MM.1S (cell line): ENCODE data around the gene PMEPA1.
A peak's percentile ranks its signal among the peaks of the same experiment; 100 is the strongest.

Source experiments
- DNase-seq: peaks from one replicate; pipeline ENCODE4 v3.0.0-alpha.2; 2015
- H2AFZ ChIP-seq: fragments of 300-600 bp; sonication (generic); 2 replicates; pipeline ENCODE4 v1.6.0; 2016; ENCODE audit warnings: antibody characterized with exemption, low read length
- H3F3A ChIP-seq: fragments of 300-600 bp; sonication (generic); 2 replicates; pipeline ENCODE4 v1.6.1; 2016; ENCODE audit warnings: mild to moderate bottlenecking, antibody characterized with exemption, low read length, moderate library complexity, mixed read lengths; ENCODE audit not compliant: insufficient read depth
- H3K27ac ChIP-seq: fragments of 300-600 bp; sonication (generic); 2 replicates; pipeline ENCODE4 v1.5.1; 2016; ENCODE audit warnings: mild to moderate bottlenecking, low read length
- H3K27me3 ChIP-seq: fragments of 300-600 bp; sonication (generic); replicated peaks from 2 replicates; pipeline ENCODE4 v1.6.0; 2016; ENCODE audit warnings: low read length; ENCODE audit not compliant: insufficient read depth
- H3K36me3 ChIP-seq: fragments of 300-600 bp; sonication (generic); replicated peaks from 2 replicates; pipeline ENCODE4 v1.6.1; 2016; ENCODE audit warnings: mild to moderate bottlenecking, low read length, mixed read lengths; ENCODE audit not compliant: insufficient read depth
- H3K4me1 ChIP-seq: fragments of 300-600 bp; sonication (generic); 2 replicates; pipeline ENCODE4 v1.6.1; 2016; ENCODE audit warnings: low read length, mixed read lengths
- H3K4me2 ChIP-seq: fragments of 300-600 bp; sonication (generic); 2 replicates; pipeline ENCODE4 v1.6.0; 2016; ENCODE audit warnings: low read depth, low read length
- H3K4me3 ChIP-seq: fragments of 300-600 bp; sonication (generic); 2 replicates; pipeline ENCODE4 v1.5.1; 2016; ENCODE audit warnings: low read length, mixed read lengths
- H3K79me2 ChIP-seq: fragments of 300-600 bp; sonication (generic); 2 replicates; pipeline ENCODE4 v1.6.1; 2016; ENCODE audit warnings: mixed run types, low read length, mixed read lengths
- H3K9ac ChIP-seq: fragments of 300-600 bp; sonication (generic); 2 replicates; pipeline ENCODE4 v1.6.1; 2016; ENCODE audit warnings: low read length, mixed read lengths
- H3K9me2 ChIP-seq: fragments of 300-600 bp; sonication (generic); replicated peaks from 2 replicates; pipeline ENCODE4 v1.6.1; 2016; ENCODE audit warnings: mild to moderate bottlenecking, low read length, mixed read lengths; ENCODE audit not compliant: insufficient read depth
- H3K9me3 ChIP-seq: fragments of 300-600 bp; sonication (generic); replicated peaks from 2 replicates; pipeline ENCODE4 v1.6.1; 2016; ENCODE audit warnings: mild to moderate bottlenecking, low read length, mixed read lengths; ENCODE audit not compliant: insufficient read depth
- H4K20me1 ChIP-seq: fragments of 300-600 bp; sonication (generic); 2 replicates; pipeline ENCODE4 v1.6.1; 2016; ENCODE audit warnings: mild to moderate bottlenecking, low read length, moderate library complexity, mixed read lengths; ENCODE audit not compliant: insufficient read depth
- EZH2 ChIP-seq: fragments of 300-600 bp; sonication (generic); optimal IDR thresholded peaks from 2 replicates; pipeline ENCODE3; 2017; ENCODE audit warnings: low read depth, mild to moderate bottlenecking, antibody characterized with exemption, low read length, mixed read lengths
- EZH2phosphoT487 ChIP-seq: fragments of 300-600 bp; sonication (generic); IDR thresholded peaks from 2 replicates; pipeline ENCODE4 v1.6.1; 2018; ENCODE audit warnings: antibody characterized with exemption, low read length
- TF ChIP-seq, protein P1 (sequence below): fragments of 300-600 bp; sonication (generic); IDR thresholded peaks from 2 replicates; pipeline ENCODE4 v1.5.1; 2016; ENCODE audit warnings: antibody characterized with exemption, low read length, mixed read lengths

PMEPA1 gene

GRCh38 chr20:57711311-57711712, 1.5 kb upstream of the PMEPA1 start:
- Histone ChIP-seq H3K9me2 (no peaks in the 10 kb centered on the region), H3K4me2 (no peak overlapping the region), H3K4me1 (no peaks in the 10 kb centered on the region; the same call in 1 of the 2 replicates), H3K9ac (no peak overlapping the region), H3K36me3 (no peaks in the 10 kb centered on the region), H3F3A (0 out of 2 replicates have a peak, but pooled peaks cover 10% of the 10 kb centered on the region), H2AFZ (no peak overlapping the region), H3K9me3 (no peaks in the 10 kb centered on the region), H3K79me2 (no peaks in the 10 kb centered on the region), H3K4me3 (no peak overlapping the region), H4K20me1 (no peaks in the 10 kb centered on the region), H3K27ac (no peak overlapping the region), H3K27me3 (peaks cover 8% of the 10 kb centered on the region; the same call in 1 of the 2 replicates)
- no peak for TF ChIP-seq EZH2
- TF ChIP-seq, protein P1, sequence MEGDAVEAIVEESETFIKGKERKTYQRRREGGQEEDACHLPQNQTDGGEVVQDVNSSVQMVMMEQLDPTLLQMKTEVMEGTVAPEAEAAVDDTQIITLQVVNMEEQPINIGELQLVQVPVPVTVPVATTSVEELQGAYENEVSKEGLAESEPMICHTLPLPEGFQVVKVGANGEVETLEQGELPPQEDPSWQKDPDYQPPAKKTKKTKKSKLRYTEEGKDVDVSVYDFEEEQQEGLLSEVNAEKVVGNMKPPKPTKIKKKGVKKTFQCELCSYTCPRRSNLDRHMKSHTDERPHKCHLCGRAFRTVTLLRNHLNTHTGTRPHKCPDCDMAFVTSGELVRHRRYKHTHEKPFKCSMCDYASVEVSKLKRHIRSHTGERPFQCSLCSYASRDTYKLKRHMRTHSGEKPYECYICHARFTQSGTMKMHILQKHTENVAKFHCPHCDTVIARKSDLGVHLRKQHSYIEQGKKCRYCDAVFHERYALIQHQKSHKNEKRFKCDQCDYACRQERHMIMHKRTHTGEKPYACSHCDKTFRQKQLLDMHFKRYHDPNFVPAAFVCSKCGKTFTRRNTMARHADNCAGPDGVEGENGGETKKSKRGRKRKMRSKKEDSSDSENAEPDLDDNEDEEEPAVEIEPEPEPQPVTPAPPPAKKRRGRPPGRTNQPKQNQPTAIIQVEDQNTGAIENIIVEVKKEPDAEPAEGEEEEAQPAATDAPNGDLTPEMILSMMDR, result no peak
- TF ChIP-seq EZH2phosphoT487, result no peak
- no peak for DNase-seq

- peak overlapping the region; percentile 99 for H3K4me2 ChIP-seq
- no peaks in the 10 kb centered on the region for H3K36me3 ChIP-seq
- H3K27ac ChIP-seq, result no peak overlapping the region
- H3K27me3 ChIP-seq, result peaks cover 8% of the 10 kb centered on the region; the same call in 1 of the 2 replicates
- H3K4me1 ChIP-seq, result no peaks in the 10 kb centered on the region
- H3K9ac ChIP-seq, result peak overlapping the region; percentile 73; the same call in 1 of the 2 replicates
- H4K20me1 ChIP-seq, result no peaks in the 10 kb centered on the region
- H3K4me3 ChIP-seq, result peak overlapping the region; percentile 93; the same call in 1 of the 2 replicates
- 0 out of 2 replicates have a peak, but pooled peaks cover 10% of the 10 kb centered on the region for H3F3A ChIP-seq
- H2AFZ ChIP-seq, result peak overlapping the region; percentile 93; the same call in 1 of the 2 replicates
- DNase-seq, result no peak
- H3K9me3 ChIP-seq, result no peaks in the 10 kb centered on the region
- no peak for TF ChIP-seq EZH2phosphoT487
- TF ChIP-seq, protein P1, result no peak
- no peak for TF ChIP-seq EZH2
- H3K79me2 ChIP-seq, result no peaks in the 10 kb centered on the region
- no peaks in the 10 kb centered on the region for H3K9me2 ChIP-seq
Observed at GRCh38 chr20:57710841-57711240, 1.0 kb upstream of the PMEPA1 start.

DNA sequence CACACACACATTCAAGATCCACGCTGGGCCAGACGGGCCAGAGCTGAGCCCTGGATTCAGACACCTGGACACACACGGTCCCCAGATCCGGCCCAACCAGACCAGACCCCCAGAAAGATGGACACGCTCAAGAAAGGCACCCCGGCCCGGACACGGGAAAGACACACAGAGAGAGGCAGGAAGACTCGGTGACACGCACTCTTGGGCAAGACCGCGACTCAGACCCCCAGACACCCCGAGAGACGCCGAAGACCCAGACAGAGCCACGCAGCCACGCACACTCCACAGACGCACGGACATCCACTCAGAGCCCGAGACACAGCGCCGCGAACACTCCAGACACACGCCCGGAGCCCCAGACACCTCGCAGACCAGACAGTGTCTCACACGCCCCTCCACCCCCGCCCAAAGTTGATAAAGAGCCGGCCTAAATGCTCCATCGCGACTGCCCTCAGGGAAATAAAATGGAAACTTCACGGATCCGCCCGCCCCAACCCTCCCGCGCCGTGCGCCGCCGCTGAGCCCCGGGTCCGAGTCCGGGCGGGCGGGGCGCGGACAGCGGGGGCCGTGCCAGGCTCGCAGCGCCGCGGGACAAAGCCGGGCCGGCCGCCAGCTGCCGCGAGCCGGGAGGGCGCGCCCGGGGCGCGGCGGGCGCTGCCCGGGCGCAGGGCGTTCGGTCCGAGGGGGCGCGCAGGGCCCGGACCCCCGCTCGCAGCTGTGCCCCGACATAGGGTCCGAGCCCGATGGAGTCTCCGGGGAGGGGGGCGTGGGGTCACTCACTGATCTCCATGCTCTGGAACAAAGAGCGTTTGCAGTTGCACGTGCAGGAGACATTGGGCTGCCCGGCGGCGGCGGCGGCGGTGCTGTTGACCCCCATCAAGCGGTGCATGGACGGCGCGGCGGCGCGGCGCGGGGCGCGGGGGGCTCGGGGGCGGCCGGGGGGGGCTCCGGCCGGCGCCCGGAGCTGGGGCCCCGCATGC, 831 bp downstream of the PMEPA1 start:
- H3K79me2 ChIP-seq, result no peaks in the 10 kb centered on the region
- no peaks in the 10 kb centered on the region for H4K20me1 ChIP-seq
- H3K27ac ChIP-seq, result no peak overlapping the region
- H3K9me3 ChIP-seq, result no peaks in the 10 kb centered on the region
- peaks cover 8% of the 10 kb centered on the region; the same call in 1 of the 2 replicates for H3K27me3 ChIP-seq
- TF ChIP-seq EZH2phosphoT487 (no peak), EZH2 (no peak)
- TF ChIP-seq, protein P1, result no peak
- H3K9ac ChIP-seq, result no peak overlapping the region
- no peak for DNase-seq
- no peaks in the 10 kb centered on the region for H3K4me1 ChIP-seq
- no peaks in the 10 kb centered on the region for H3K36me3 ChIP-seq
- H3K4me3 ChIP-seq, result no peak overlapping the region; the same call in 1 of the 2 replicates
- H3K4me2 ChIP-seq, result peak overlapping the region; percentile 29
- 0 out of 2 replicates have a peak, but pooled peaks cover 10% of the 10 kb centered on the region for H3F3A ChIP-seq
- no peak overlapping the region for H2AFZ ChIP-seq
- no peaks in the 10 kb centered on the region for H3K9me2 ChIP-seq
